Testis (tissue), 2 donors: ENCODE measurements around the gene SLC25A30.

Source experiments
- POLR2A ChIP-seq: fragments of 450-650 bp; IDR thresholded peaks from one replicate; pipeline ENCODE4 v1.6.1; 2017; ENCODE audit warnings: antibody characterized with exemption, mild to moderate bottlenecking, moderate library complexity
- TF ChIP-seq, protein P1 (sequence below), 3 experiments: fragments of 450-650 bp in 2 of 3; fragments of 200-600 bp in 1 of 3; sonication (generic) in 1 of 3; IDR thresholded peaks; one replicate each; pipeline ENCODE4 v1.5.1; 2016 to 2019; ENCODE audit warnings: antibody characterized with exemption in 3 of 3, mild to moderate bottlenecking in 2 of 3, moderate library complexity in 1 of 3

DNA sequence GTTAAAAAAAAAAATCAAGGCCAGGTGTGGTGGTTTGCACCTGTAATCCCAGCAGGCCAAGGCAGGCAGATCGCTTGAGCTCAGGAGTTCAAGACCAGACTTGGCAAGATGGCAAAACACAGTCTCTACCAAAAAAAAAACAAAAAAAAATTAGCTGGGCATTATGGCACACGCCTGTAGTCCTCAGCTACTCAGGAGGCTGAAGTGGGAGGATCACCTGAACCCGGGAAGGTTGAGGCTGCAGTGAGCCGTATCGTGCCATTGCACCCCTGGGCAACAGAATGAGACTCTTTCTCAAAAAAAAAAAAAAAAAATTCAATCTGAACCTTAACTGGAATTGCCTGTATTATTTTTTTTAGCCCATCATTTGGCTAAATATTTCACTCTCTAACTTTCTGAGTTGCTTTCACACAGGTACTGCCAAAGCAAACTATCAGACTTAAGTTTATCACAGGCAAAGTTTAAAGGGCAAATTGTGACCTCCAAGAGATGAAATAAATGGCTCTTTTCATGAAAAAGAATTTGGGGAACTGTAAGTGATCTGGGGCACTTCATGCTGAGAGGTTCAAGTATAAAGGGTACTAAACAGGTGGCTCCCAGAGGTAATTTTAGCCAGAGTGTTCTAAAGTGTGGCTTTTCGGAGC is 14.7 kb upstream of the SLC25A30 start:
- TF ChIP-seq, protein P1, sequence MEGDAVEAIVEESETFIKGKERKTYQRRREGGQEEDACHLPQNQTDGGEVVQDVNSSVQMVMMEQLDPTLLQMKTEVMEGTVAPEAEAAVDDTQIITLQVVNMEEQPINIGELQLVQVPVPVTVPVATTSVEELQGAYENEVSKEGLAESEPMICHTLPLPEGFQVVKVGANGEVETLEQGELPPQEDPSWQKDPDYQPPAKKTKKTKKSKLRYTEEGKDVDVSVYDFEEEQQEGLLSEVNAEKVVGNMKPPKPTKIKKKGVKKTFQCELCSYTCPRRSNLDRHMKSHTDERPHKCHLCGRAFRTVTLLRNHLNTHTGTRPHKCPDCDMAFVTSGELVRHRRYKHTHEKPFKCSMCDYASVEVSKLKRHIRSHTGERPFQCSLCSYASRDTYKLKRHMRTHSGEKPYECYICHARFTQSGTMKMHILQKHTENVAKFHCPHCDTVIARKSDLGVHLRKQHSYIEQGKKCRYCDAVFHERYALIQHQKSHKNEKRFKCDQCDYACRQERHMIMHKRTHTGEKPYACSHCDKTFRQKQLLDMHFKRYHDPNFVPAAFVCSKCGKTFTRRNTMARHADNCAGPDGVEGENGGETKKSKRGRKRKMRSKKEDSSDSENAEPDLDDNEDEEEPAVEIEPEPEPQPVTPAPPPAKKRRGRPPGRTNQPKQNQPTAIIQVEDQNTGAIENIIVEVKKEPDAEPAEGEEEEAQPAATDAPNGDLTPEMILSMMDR (IDR thresholded peaks at IDR 0.05), result no peak
- no peak for TF ChIP-seq POLR2A
